Activated CD4-positive, alpha-beta T cell treated with anti-CD3 and anti-CD28 coated beads, Interleukin-2, amount 50 U/mL, for 4 hours (primary cell): ENCODE measurements around the gene HP.
A peak's percentile ranks its signal among the peaks of the same experiment; 100 is the strongest.
"Not testable (repeated sequence)": the region's sequence is repeated elsewhere in the genome, so short reads cannot be mapped to it uniquely, and the experiment has no call there.

Source experiments
- DNase-seq, 2 experiments: peaks; one replicate each; pipeline ENCODE4 v3.0.0-alpha.2; 2020

The HP gene, protein sequence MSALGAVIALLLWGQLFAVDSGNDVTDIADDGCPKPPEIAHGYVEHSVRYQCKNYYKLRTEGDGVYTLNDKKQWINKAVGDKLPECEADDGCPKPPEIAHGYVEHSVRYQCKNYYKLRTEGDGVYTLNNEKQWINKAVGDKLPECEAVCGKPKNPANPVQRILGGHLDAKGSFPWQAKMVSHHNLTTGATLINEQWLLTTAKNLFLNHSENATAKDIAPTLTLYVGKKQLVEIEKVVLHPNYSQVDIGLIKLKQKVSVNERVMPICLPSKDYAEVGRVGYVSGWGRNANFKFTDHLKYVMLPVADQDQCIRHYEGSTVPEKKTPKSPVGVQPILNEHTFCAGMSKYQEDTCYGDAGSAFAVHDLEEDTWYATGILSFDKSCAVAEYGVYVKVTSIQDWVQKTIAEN

GRCh38 chr16:72054254-72054847 lies at the start of gene HP:
Gene HP (plus strand): TSS chr16:72054505. CDS start chr16:72054653, 148 bp downstream.
- DNase-seq, result not testable (repeated sequence)

- not testable (repeated sequence) for DNase-seq
These were observed 46.3 kb upstream of the HP start for GRCh38 chr16:72008065-72008423.

- DNase-seq, result peak; percentile 96 to 97
These were observed 45.7 kb upstream of the HP start, which contains the start of gene DHODH for GRCh38 chr16:72008424-72009216. Gene DHODH (plus strand): TSS chr16:72008744. CDS start chr16:72008765, 21 bp downstream.

- DNase-seq, result no peak
These were observed 44.5 kb upstream of the HP start for GRCh38 chr16:72009779-72010178.

DNA sequence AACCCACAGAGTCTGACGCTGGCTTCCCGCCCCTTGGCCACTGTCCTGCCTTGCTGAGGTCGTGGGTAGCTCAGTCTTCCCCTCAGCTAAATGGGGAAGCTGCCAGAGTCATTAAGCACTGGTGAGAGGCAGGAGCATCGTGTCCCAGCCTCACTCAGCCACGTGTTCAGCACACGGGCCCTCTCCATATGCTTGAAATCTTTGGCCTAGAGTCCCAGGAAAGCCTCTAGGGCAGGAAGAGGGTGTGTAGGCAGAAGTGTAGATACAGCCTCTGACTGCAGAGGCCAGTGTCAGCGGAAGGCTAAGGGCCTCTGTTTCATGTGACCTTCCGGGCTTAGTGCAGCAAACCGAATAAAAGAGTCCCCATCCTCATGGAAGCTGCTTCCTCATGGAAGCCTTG lies 41.7 kb upstream of the HP start:
- no peak for DNase-seq

DNA sequence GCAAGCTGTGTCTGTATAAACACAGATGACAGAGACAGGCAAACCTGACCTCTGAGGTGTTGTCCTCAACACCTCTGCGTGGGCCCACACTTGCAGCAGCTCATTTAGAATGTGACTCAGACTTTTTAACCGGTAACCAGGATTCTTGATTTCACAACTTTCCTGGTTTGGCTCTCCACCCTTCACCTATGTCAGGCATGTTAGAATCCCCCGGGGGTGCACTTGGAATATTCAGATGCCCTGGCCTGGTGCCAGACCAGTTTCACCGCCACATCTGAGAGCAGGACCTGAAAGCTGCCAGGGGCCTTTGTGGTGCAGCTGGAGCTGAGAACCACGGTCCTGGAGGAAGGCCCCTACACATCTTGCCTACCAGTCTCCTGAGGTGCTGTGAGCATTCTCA lies 40.9 kb upstream of the HP start:
- no peak for DNase-seq

DNA sequence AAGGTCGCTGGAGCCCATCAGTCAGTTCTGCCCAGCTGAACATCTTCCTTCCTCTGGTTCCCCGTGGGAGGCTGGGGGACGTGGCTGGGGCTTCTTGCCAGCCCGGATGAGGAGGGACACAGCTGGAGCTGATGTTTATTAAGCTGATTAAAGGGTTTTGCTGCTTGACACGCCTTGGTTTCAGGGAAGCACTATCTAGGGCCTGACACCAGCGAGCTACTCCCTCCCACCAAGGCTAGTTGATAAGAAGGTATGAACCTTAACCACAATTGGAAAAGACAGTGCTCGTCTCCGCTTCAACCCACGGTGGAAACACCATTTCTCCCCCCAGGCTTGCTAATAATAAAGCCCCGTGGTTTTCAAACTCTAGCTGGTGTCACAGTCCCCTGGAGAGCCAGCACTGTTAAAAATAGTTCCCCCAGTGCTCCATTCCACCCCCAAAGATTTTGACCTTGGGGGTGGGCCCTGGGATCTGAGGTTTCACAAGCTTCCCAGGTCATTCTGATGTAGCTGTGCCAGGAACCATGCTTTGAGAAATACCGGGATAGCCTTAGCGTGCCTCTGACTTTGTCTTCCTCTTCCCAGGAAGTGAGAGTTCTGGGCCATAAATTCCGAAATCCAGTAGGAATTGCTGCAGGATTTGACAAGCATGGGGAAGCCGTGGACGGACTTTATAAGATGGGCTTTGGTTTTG lies 40.3 kb upstream of the HP start:
- no peak for DNase-seq

- DNase-seq, result no peak
These were observed 39.6 kb upstream of the HP start for GRCh38 chr16:72014675-72015074.

- DNase-seq, result no peak
These were observed 39.2 kb upstream of the HP start for GRCh38 chr16:72015124-72015523.

DNA sequence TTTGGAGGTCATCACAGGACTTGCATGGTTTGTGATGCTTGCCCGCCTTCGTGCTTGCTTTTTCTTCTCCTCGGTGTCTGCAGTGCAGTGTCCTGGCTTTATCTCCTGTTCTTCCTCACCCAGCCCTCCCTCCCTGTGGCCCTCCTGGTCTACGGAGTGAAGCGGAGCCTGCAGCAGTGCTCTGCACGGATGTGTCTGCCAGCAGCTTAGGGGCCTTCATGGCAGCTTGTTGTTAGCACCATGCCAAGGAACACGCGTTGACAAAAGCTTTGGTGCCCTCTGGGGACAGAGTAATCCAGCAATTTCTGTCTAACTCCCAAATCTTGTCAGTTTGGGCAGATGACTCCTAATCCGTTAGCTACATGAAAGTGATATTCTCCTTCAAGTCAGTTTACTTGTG lies 35.8 kb upstream of the HP start:
- no peak for DNase-seq

DNA sequence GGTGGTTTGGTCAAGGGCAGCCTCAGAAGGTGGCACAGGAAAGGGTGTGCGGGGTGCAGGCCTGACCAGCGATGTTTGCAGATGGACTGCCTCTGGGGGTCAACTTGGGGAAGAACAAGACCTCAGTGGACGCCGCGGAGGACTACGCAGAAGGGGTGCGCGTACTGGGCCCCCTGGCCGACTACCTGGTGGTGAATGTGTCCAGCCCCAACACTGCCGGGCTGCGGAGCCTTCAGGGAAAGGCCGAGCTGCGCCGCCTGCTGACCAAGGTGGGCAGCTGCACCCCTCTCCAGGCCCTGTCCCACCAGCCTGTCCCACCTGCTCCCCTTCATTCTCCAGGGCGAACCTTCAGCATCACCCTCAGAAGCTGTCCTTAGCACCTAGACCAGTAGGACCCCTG lies 33.3 kb upstream of the HP start:
- DNase-seq, result no peak

DNA sequence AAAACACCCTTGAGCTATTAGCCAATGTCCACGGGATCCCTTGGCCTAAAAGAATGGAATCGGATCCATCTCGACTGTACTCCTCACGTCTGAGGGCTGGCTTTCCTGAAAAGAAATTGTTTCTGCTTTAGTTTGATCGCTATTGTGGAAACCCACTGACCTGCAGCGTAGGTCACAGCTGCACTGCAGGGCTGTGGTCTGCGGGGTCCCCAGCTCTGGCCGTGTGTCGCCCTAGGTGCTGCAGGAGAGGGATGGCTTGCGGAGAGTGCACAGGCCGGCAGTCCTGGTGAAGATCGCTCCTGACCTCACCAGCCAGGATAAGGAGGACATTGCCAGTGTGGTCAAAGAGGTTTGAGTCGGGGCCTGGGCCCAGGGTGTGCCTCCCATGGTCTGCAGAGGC lies 32.2 kb upstream of the HP start:
- no peak for DNase-seq

DNA sequence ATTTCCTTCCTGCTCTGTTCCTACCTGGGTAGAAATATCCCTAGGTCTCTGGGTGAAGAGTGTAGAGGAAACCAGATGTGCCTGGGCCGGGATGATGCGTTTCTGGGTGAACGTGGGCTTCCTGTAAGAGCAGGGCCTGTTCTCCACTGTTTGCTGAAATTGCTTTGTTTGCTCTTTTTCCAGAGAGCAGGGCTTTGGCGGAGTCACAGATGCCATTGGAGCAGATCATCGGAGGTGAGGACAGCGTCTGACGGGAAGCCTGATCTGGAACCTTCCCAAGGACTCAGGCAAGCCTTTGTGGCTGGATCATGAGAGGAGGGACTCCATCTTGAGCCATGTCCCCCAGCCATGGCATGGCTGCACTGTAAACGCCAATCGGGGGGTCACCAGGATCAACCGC lies 30.3 kb upstream of the HP start:
- DNase-seq, result no peak

DNA sequence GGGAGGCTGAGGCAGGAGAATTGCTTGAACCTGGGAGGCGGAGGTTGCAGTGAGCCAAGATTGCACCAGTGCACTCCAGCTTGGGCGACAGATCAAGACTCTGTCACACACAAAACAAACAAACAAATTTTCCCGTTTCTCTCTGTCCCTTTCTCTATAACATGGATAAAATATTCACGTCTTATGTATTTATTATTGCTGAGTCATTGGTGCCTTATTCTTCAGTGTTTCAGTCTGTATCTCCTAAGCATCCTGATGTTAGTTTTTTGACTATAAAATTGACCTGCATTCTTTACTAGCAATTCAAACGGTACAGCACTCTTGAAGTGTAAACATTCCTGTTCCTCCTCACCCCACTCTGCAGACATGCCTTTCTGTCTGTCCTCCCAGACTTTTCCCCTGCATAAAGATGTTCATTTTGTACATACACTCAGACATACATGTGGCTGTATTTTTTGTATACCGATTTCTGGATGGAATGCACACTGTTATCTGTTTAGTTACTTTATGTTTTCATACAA lies 29.4 kb upstream of the HP start:
- DNase-seq, result no peak

- no peak for DNase-seq
These were observed 28.7 kb upstream of the HP start for GRCh38 chr16:72025404-72026114.

- DNase-seq, result no peak
These were observed 26.5 kb upstream of the HP start for GRCh38 chr16:72027669-72028378.

DNA sequence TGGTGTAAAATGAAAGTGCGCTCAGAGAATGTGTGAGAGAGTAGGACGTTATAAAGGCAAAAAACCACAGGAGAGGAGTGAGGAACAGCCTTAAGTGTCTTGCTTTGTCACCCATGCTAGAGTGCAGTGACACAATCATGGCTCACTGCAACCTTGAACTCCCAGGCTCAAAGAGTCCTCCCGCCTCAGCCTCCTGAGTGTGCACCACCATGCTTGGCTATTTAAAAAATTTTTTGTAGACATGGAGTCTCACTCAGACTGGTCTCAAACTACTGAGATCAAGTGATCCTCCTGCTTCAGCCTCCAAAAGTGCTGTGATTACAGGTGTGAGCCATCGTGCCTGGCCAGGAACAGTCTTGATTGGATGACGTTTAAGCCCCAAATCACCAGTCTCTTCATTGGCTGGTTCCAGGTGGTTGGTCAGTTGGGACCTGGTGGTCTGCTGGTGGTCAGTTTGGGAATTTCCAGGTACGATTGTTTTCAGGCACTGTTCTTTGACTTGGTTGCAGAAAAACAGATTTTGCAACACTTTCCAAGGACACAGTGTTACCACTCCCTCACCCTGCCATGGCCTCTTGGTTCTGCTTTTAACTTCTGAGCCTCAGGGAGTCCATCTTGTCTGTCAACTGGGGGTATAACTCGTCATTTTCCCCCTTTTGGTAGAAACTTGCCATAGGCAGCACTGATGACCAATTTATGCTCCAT lies 24.6 kb upstream of the HP start:
- DNase-seq, result no peak

- no peak for DNase-seq
These were observed 20.9 kb upstream of the HP start for GRCh38 chr16:72033437-72033836.

DNA sequence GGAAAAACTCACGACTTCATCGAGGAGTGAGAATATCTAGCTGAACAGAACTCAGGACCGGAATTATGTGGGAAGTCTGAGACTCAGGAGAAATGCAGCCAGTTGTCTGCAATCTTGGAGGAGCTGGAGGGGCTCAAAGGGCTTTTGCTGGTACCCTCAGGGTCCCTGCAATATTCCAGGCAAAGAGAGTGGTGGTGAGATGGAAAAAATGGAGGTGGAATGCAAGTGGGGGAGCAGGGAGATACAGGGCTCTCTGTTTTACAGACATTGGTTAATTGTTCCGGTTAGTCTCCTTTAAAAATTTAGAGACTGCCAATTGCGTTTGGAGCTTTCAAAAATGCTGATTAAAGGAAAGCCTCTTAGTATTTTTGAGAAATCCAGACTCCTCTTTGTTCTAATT lies 18.2 kb upstream of the HP start:
- DNase-seq, result no peak

- DNase-seq, result no peak
These were observed 12.1 kb upstream of the HP start for GRCh38 chr16:72042157-72042660.

GRCh38 chr16:72043058-72043457 lies 11.2 kb upstream of the HP start:
- no peak for DNase-seq
